ENCODE measurements around the gene CHGA.

DNA sequence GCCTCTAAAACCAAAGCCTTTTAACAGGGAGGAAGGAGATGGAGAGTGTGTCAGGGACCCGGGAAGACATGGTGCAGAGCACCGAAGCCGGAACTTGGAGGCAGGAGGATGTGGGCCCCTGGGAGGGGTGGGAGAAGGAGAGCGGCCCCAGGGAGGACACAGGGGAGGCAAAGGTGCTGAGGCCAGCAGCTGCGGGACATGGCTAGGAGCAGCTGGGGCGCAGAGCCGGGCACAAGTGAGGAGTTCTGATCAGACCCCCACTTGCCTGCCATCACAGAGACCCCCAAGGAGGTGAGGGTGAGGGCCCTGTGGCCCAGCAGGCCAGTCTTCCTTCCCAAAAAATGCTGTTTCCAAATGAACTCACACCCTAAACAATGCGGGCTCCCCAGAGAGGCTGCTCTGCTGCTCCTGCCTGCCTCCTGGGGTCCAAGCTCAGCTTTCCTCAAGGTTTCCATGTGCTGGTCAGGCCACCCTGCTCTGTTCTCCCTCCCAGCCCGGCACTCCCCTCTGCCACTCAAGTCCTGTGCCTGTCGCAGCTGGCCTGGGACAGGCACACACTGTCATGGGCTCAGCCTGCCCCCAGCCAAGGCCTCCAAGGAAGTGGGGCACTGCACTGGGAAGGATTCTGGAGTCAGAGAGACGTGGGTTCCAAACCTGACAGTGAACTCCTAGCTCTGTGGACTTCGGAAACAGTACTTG, 24.0 kb downstream of the CHGA start:
- TF ChIP-seq, protein P1, sequence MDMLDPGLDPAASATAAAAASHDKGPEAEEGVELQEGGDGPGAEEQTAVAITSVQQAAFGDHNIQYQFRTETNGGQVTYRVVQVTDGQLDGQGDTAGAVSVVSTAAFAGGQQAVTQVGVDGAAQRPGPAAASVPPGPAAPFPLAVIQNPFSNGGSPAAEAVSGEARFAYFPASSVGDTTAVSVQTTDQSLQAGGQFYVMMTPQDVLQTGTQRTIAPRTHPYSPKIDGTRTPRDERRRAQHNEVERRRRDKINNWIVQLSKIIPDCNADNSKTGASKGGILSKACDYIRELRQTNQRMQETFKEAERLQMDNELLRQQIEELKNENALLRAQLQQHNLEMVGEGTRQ (CRISPR knock-in tag; IDR thresholded peaks at IDR 0.05), result no peak
- TF ChIP-seq, protein P2, sequence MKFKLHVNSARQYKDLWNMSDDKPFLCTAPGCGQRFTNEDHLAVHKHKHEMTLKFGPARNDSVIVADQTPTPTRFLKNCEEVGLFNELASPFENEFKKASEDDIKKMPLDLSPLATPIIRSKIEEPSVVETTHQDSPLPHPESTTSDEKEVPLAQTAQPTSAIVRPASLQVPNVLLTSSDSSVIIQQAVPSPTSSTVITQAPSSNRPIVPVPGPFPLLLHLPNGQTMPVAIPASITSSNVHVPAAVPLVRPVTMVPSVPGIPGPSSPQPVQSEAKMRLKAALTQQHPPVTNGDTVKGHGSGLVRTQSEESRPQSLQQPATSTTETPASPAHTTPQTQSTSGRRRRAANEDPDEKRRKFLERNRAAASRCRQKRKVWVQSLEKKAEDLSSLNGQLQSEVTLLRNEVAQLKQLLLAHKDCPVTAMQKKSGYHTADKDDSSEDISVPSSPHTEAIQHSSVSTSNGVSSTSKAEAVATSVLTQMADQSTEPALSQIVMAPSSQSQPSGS (CRISPR knock-in tag; IDR thresholded peaks at IDR 0.05; ENCODE audit: borderline replicate concordance, low read depth), result no peak
- TF ChIP-seq, protein P3, sequence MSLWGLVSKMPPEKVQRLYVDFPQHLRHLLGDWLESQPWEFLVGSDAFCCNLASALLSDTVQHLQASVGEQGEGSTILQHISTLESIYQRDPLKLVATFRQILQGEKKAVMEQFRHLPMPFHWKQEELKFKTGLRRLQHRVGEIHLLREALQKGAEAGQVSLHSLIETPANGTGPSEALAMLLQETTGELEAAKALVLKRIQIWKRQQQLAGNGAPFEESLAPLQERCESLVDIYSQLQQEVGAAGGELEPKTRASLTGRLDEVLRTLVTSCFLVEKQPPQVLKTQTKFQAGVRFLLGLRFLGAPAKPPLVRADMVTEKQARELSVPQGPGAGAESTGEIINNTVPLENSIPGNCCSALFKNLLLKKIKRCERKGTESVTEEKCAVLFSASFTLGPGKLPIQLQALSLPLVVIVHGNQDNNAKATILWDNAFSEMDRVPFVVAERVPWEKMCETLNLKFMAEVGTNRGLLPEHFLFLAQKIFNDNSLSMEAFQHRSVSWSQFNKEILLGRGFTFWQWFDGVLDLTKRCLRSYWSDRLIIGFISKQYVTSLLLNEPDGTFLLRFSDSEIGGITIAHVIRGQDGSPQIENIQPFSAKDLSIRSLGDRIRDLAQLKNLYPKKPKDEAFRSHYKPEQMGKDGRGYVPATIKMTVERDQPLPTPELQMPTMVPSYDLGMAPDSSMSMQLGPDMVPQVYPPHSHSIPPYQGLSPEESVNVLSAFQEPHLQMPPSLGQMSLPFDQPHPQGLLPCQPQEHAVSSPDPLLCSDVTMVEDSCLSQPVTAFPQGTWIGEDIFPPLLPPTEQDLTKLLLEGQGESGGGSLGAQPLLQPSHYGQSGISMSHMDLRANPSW (CRISPR knock-in tag; conservative IDR thresholded peaks at IDR 0.05; ENCODE audit: low read depth), result no peak
- TF ChIP-seq, protein P4, sequence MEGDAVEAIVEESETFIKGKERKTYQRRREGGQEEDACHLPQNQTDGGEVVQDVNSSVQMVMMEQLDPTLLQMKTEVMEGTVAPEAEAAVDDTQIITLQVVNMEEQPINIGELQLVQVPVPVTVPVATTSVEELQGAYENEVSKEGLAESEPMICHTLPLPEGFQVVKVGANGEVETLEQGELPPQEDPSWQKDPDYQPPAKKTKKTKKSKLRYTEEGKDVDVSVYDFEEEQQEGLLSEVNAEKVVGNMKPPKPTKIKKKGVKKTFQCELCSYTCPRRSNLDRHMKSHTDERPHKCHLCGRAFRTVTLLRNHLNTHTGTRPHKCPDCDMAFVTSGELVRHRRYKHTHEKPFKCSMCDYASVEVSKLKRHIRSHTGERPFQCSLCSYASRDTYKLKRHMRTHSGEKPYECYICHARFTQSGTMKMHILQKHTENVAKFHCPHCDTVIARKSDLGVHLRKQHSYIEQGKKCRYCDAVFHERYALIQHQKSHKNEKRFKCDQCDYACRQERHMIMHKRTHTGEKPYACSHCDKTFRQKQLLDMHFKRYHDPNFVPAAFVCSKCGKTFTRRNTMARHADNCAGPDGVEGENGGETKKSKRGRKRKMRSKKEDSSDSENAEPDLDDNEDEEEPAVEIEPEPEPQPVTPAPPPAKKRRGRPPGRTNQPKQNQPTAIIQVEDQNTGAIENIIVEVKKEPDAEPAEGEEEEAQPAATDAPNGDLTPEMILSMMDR (IDR thresholded peaks at IDR 0.05), result no peak
- TF ChIP-seq, protein P5, sequence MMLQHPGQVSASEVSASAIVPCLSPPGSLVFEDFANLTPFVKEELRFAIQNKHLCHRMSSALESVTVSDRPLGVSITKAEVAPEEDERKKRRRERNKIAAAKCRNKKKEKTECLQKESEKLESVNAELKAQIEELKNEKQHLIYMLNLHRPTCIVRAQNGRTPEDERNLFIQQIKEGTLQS (CRISPR knock-in tag; conservative IDR thresholded peaks at IDR 0.05), result no peak
- no peak for TF ChIP-seq NR2C2 (CRISPR knock-in tag; IDR thresholded peaks at IDR 0.05)
- TF ChIP-seq, protein P6, sequence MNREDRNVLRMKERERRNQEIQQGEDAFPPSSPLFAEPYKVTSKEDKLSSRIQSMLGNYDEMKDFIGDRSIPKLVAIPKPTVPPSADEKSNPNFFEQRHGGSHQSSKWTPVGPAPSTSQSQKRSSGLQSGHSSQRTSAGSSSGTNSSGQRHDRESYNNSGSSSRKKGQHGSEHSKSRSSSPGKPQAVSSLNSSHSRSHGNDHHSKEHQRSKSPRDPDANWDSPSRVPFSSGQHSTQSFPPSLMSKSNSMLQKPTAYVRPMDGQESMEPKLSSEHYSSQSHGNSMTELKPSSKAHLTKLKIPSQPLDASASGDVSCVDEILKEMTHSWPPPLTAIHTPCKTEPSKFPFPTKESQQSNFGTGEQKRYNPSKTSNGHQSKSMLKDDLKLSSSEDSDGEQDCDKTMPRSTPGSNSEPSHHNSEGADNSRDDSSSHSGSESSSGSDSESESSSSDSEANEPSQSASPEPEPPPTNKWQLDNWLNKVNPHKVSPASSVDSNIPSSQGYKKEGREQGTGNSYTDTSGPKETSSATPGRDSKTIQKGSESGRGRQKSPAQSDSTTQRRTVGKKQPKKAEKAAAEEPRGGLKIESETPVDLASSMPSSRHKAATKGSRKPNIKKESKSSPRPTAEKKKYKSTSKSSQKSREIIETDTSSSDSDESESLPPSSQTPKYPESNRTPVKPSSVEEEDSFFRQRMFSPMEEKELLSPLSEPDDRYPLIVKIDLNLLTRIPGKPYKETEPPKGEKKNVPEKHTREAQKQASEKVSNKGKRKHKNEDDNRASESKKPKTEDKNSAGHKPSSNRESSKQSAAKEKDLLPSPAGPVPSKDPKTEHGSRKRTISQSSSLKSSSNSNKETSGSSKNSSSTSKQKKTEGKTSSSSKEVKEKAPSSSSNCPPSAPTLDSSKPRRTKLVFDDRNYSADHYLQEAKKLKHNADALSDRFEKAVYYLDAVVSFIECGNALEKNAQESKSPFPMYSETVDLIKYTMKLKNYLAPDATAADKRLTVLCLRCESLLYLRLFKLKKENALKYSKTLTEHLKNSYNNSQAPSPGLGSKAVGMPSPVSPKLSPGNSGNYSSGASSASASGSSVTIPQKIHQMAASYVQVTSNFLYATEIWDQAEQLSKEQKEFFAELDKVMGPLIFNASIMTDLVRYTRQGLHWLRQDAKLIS (CRISPR knock-in tag; IDR thresholded peaks at IDR 0.05; ENCODE audit: borderline replicate concordance), result no peak
- TF ChIP-seq, protein P7, sequence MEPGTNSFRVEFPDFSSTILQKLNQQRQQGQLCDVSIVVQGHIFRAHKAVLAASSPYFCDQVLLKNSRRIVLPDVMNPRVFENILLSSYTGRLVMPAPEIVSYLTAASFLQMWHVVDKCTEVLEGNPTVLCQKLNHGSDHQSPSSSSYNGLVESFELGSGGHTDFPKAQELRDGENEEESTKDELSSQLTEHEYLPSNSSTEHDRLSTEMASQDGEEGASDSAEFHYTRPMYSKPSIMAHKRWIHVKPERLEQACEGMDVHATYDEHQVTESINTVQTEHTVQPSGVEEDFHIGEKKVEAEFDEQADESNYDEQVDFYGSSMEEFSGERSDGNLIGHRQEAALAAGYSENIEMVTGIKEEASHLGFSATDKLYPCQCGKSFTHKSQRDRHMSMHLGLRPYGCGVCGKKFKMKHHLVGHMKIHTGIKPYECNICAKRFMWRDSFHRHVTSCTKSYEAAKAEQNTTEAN (CRISPR knock-in tag; IDR thresholded peaks at IDR 0.05), result no peak
